HEK293 (cell line): ENCODE data around the gene LRSAM1.

Source experiments
- AEBP2 ChIP-seq: fragments of 450-650 bp; formaldehyde crosslinking; IDR thresholded peaks from 2 replicates; pipeline ENCODE4 v1.5.1; 2016; ENCODE audit warnings: missing biosample characterization, missing genetic modification characterization, borderline replicate concordance
- CTCF ChIP-seq: fragments of 450-650 bp; formaldehyde crosslinking; IDR thresholded peaks from 2 replicates; pipeline ENCODE4 v1.5.1; 2016; ENCODE audit warnings: missing biosample characterization, missing genetic modification characterization
- ELK4 ChIP-seq: IDR thresholded peaks from 2 replicates; pipeline ENCODE4 v1.6.1; 2011; ENCODE audit warnings: mild to moderate bottlenecking, low read depth, low read length, borderline replicate concordance
- ZNF18 ChIP-seq: fragments of 450-650 bp; formaldehyde crosslinking; IDR thresholded peaks from 2 replicates; pipeline ENCODE4 v1.5.1; 2016; ENCODE audit warnings: missing biosample characterization, missing genetic modification characterization
- ZNF324 ChIP-seq: fragments of 450-650 bp; formaldehyde crosslinking; IDR thresholded peaks from 2 replicates; pipeline ENCODE4 v1.5.1; 2016; ENCODE audit warnings: missing biosample characterization, missing genetic modification characterization

GRCh38 chr9:127451858-127452656, 747 bp downstream of the LRSAM1 start:
- TF ChIP-seq ZNF324 (no peak), ZNF18 (tag by site-specific recombination) (no peak), AEBP2 (tag by site-specific recombination) (no peak), ELK4 (no peak), CTCF (tag by site-specific recombination) (no peak)
